ENCODE measurements around the gene DGKI.

DNA sequence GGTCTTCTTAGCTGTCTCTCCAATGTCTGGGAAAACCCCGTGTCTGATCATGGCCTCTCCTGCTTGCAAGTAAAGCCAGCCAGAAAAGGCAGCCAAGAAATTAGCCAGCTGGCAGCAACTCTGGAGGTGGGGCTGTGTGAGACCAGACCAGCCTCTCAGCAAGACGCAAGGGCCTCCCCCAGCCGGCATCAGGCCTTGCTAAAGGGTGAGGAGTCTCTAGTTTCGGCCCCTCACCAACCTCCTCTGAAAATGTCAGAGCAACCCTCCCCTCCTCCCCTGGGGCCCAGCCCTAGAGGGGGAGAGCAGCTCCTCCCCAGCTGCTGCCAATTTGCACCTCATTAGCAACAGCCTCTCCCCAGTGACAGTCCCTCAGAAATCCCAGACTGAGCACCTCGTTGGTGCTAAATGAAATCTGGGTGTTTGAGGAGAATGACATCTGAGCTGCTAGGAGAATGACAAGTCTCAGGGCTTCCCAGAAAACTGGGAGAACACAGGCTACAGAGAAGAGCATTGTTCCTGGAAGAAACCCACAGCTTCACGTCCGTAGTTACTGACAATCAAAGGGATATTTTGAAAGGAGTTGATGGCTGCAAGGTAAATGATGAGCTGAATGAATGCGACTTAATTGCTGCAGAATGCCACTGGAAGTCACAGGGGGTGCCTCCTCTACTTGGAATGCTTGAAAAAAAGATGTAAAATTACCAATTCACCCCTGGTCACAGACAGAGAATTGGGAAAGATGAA is 25.9 kb downstream of the DGKI start:
- TF ChIP-seq, protein P1, sequence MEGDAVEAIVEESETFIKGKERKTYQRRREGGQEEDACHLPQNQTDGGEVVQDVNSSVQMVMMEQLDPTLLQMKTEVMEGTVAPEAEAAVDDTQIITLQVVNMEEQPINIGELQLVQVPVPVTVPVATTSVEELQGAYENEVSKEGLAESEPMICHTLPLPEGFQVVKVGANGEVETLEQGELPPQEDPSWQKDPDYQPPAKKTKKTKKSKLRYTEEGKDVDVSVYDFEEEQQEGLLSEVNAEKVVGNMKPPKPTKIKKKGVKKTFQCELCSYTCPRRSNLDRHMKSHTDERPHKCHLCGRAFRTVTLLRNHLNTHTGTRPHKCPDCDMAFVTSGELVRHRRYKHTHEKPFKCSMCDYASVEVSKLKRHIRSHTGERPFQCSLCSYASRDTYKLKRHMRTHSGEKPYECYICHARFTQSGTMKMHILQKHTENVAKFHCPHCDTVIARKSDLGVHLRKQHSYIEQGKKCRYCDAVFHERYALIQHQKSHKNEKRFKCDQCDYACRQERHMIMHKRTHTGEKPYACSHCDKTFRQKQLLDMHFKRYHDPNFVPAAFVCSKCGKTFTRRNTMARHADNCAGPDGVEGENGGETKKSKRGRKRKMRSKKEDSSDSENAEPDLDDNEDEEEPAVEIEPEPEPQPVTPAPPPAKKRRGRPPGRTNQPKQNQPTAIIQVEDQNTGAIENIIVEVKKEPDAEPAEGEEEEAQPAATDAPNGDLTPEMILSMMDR (IDR thresholded peaks at IDR 0.05): no peak
- no peak for TF ChIP-seq POLR2A (IDR thresholded peaks at IDR 0.05)
